Natural killer cell (primary cell): ENCODE results near the gene CALHM5. TPM values are rescaled to one million over a fixed set of nuclear protein-coding genes. Genes with fewer than 3 reads are reported as not detected.

Experiments used
- ATAC-seq, 3 donors: fragments of 150-1000 bp in 2 of 3; fragments of 200-7000 bp in 1 of 3; cut with Tn5 transposase; 1 replicate in 1 of 3; 2 replicates in 2 of 3; pipeline ENCODE4 v1.10.0; 2021; ENCODE audit warnings: mild to moderate bottlenecking in 2 of 3, moderate library complexity in 2 of 3
- DNase-seq, 2 donors: peaks; one replicate each; pipeline versions ENCODE4 v3.0.0 to v3.0.0-alpha.2; 2013 to 2021; ENCODE audit warnings: mixed read lengths in 1 of 2
- H3K27ac ChIP-seq: one replicate; pipeline ENCODE4 v1.5.1; 2013; ENCODE audit warnings: mild to moderate bottlenecking, low read length
- H3K27me3 ChIP-seq: one replicate; pipeline ENCODE4 v1.6.1; 2013; ENCODE audit warnings: low read length; ENCODE audit not compliant: control insufficient read depth, insufficient read depth
- H3K36me3 ChIP-seq: one replicate; pipeline ENCODE4 v1.6.1; 2013; ENCODE audit warnings: low read length; ENCODE audit not compliant: control insufficient read depth, insufficient read depth
- H3K4me1 ChIP-seq: one replicate; pipeline ENCODE4 v1.6.1; 2013; ENCODE audit warnings: low read length; ENCODE audit not compliant: control insufficient read depth, insufficient read depth
- H3K4me3 ChIP-seq: one replicate; pipeline ENCODE4 v1.5.1; 2013; ENCODE audit warnings: low read length
- H3K9me3 ChIP-seq: one replicate; pipeline ENCODE4 v1.6.1; 2013; ENCODE audit warnings: low read length; ENCODE audit not compliant: control insufficient read depth, insufficient read depth
- H3K27ac Mint-ChIP-seq, 2 donors: one replicate each; pipeline ENCODE4 v1.8.0; 2022; ENCODE audit warnings: mild to moderate bottlenecking in 2 of 2, mixed read lengths in 2 of 2, moderate library complexity in 1 of 2
- H3K27me3 Mint-ChIP-seq, 2 donors: one replicate each; pipeline ENCODE4 v1.8.0; 2022; ENCODE audit warnings: low read depth in 2 of 2, mixed read lengths in 2 of 2
- H3K36me3 Mint-ChIP-seq: one replicate; pipeline ENCODE4 v1.8.0; 2022; ENCODE audit warnings: mixed read lengths
- H3K4me1 Mint-ChIP-seq, 2 donors: one replicate each; pipeline ENCODE4 v1.8.0; 2022; ENCODE audit warnings: mixed read lengths in 2 of 2
- H3K4me3 Mint-ChIP-seq: one replicate; pipeline ENCODE4 v1.8.0; 2022; ENCODE audit warnings: mild to moderate bottlenecking, moderate library complexity, mixed read lengths
- H3K9me3 Mint-ChIP-seq, 2 donors: one replicate each; pipeline ENCODE4 v1.8.0; 2022; ENCODE audit warnings: mixed read lengths in 2 of 2
- WGBS: methylation state at CpG from one replicate; pipeline ENCODE4 v1.1.7; 2013; ENCODE audit warnings: missing lambda C conversion rate; ENCODE audit not compliant: insufficient coverage; 5-methylcytosine and 5-hydroxymethylcytosine counted together
- intact Hi-C: fragments of 100-400 bp; cut with micrococcal nuclease; formaldehyde crosslinking; loops from one replicate; pipeline ENCODE4 v1.14.2; 2022
- total RNA-seq, 4 donors: library from RNA; stranded (reverse); fragments of 120-200 nt in 1 of 4; gene quantifications; one replicate each; pipeline versions ENCODE4 v1.2.3 to v1.2.4, GENCODE V29; 2013 to 2022
- TF ChIP-seq, protein P1 (sequence below): fragments of 200-600 bp; IDR thresholded peaks from one replicate; pipeline ENCODE4 v1.8.0; 2022; ENCODE audit warnings: antibody characterized with exemption

The CALHM5 gene
- total RNA-seq, 3 donors from 2014 or later (not counting 1 experiment from before 2014, with no cell fraction given), result 0.05 TPM; not detected in 1

- peaks cover 10% of the 10 kb centered on the region for H3K27me3 ChIP-seq
- H3K4me1 ChIP-seq, result peaks cover 8% of the 10 kb centered on the region
- H3K27ac ChIP-seq, result no peak overlapping the region
- 92% methylated on average over 9 of the region's 9 CpGs for WGBS
- Mint-ChIP-seq H3K4me3 (no peak overlapping the region), H3K4me1 (no peaks in the 10 kb centered on the region), H3K36me3 (no peaks in the 10 kb centered on the region), H3K9me3 (no peaks in the 10 kb centered on the region), H3K27ac (no peak overlapping the region), H3K27me3 (peaks cover 35 to 41% of the 10 kb centered on the region in 2 donors)
- DNase-seq (no peak), ATAC-seq (no peak)
- no peaks in the 10 kb centered on the region for H3K36me3 ChIP-seq
- TF ChIP-seq, protein P1, sequence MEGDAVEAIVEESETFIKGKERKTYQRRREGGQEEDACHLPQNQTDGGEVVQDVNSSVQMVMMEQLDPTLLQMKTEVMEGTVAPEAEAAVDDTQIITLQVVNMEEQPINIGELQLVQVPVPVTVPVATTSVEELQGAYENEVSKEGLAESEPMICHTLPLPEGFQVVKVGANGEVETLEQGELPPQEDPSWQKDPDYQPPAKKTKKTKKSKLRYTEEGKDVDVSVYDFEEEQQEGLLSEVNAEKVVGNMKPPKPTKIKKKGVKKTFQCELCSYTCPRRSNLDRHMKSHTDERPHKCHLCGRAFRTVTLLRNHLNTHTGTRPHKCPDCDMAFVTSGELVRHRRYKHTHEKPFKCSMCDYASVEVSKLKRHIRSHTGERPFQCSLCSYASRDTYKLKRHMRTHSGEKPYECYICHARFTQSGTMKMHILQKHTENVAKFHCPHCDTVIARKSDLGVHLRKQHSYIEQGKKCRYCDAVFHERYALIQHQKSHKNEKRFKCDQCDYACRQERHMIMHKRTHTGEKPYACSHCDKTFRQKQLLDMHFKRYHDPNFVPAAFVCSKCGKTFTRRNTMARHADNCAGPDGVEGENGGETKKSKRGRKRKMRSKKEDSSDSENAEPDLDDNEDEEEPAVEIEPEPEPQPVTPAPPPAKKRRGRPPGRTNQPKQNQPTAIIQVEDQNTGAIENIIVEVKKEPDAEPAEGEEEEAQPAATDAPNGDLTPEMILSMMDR, result no peak
- intact Hi-C loops, result loop anchor here (5.0 kb wide), 1 partner anchor 347 kb away; no protein-coding TSS in a partner anchor
- H3K9me3 ChIP-seq, result no peaks in the 10 kb centered on the region
- H3K4me3 ChIP-seq, result no peak overlapping the region
These were observed 52.4 kb downstream of the CALHM5 start for GRCh38 chr6:116563830-116564229.

DNA sequence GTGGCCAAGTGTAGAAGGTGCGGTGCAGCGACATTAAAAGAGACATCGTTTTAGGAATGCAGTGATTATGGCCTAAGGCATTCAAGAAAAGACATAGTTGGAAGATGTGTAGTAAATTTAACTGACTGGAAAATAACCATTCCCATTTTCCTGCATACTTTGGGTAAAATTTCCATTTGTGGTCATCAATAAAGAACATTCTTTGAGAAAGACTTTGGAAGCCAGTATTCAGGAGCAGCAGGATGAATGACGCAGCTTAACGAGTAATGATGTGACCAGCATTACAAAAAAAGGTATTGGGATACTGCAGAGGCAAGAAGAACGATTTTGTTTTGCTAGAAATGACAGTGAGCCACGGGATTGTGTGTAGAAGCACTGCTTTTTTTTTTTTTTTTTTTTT, 52.9 kb downstream of the CALHM5 start:
- H3K36me3 Mint-ChIP-seq, result no peaks in the 10 kb centered on the region
- Histone ChIP-seq H3K36me3 (no peaks in the 10 kb centered on the region), H3K4me3 (no peak overlapping the region), H3K27me3 (peaks cover 10% of the 10 kb centered on the region), H3K4me1 (peaks cover 8% of the 10 kb centered on the region), H3K27ac (no peak overlapping the region), H3K9me3 (no peaks in the 10 kb centered on the region)
- intact Hi-C loops, result loop anchor here (5.0 kb wide), 1 partner anchor 347 kb away; no protein-coding TSS in a partner anchor
- H3K4me1 Mint-ChIP-seq, result no peaks in the 10 kb centered on the region
- peaks cover 35 to 41% of the 10 kb centered on the region in 2 donors for H3K27me3 Mint-ChIP-seq
- TF ChIP-seq, protein P1, result no peak
- no peak overlapping the region for H3K27ac Mint-ChIP-seq
- WGBS, result 84% methylated on average over 6 of the region's 7 CpGs
- no peak for ATAC-seq
- no peak overlapping the region for H3K4me3 Mint-ChIP-seq
- no peaks in the 10 kb centered on the region for H3K9me3 Mint-ChIP-seq
- no peak for DNase-seq

DNA sequence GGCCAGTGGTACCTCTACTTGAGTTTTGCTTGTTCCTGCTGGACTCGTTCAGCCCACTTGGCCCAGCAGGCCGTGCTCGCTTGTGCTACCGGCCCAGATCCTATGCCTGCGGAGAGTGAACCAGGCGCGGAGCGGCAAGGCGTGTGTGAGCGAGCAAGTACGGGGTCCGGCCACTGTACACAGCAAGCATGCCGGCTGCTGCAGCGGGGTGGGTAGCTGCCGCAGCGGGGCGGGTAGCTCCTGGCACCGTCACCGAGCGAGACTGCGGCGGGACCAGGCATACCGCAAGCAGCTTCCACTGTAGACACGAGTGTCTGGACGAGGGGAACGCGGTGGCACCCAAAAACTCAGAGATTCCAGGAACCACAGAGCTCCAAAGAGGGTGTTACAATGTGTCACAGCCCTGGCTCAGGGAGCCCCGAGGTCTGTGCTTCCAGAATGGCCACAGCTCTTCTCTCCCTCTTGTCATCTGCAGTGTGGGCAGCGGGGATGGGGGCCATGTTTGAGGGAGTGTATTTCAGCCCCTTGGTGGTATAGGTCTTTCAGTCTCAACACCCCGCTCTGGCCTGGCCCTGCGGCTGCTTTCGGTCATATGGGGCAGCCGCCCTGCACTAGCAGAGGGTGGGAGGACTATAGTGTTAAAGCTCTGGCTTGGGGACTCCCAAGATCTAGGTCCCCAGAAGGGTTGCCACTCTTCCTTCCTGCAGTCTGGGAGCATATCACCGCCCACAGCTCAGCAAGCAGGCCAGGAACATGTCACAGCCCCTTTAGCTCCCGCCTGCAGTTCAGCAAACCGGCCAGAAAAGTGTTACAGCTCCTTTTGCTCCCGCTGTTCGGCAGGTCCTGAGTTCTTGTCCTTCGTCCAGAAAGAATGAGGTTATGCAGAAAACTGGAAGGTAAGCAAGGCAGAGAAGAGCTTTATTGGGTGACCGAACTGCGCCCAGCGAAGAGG, 53.8 kb downstream of the CALHM5 start:
- Histone ChIP-seq H3K27ac (no peak overlapping the region), H3K9me3 (no peaks in the 10 kb centered on the region), H3K36me3 (no peaks in the 10 kb centered on the region), H3K27me3 (peaks cover 10% of the 10 kb centered on the region), H3K4me3 (no peak overlapping the region), H3K4me1 (peaks cover 8% of the 10 kb centered on the region)
- ATAC-seq (peak; percentile 14 to 56 (median 36)), DNase-seq (peak in 1 of 2 donors; percentile 42)
- Mint-ChIP-seq H3K4me3 (no peak overlapping the region), H3K9me3 (no peaks in the 10 kb centered on the region), H3K4me1 (peaks cover 5% of the 10 kb centered on the region in 2 donors), H3K36me3 (no peaks in the 10 kb centered on the region), H3K27ac (no peak overlapping the region), H3K27me3 (peaks cover 35 to 41% of the 10 kb centered on the region in 2 donors)
- TF ChIP-seq, protein P1, result no peak
- intact Hi-C loops, result loop anchor here (5.0 kb wide), 1 partner anchor 348 kb away; no protein-coding TSS in a partner anchor
- 56% methylated on average over 42 of the region's 42 CpGs for WGBS
